Effector memory CD4-positive, alpha-beta T cell (primary cell): Measurements from ENCODE around the gene C11orf24.
"Not testable (repeated sequence)": the region's sequence is repeated elsewhere in the genome, so short reads cannot be mapped to it uniquely, and the experiment has no call there.

Experiments
- DNase-seq, 3 donors: peaks; one replicate each; pipeline ENCODE4 v3.0.0-alpha.2; 2020
- H3K27ac ChIP-seq: 2 replicates; pipeline ENCODE4 v1.7.0; 2013; ENCODE audit warnings: mild to moderate bottlenecking, low read length, moderate library complexity; ENCODE audit not compliant: insufficient read depth, poor library complexity, severe bottlenecking
- H3K27me3 ChIP-seq: replicated peaks from 2 replicates; pipeline ENCODE4 v1.7.0; 2013; ENCODE audit warnings: mild to moderate bottlenecking, low read length; ENCODE audit not compliant: insufficient read depth, control insufficient read depth, poor library complexity, severe bottlenecking
- H3K36me3 ChIP-seq: 2 replicates; pipeline ENCODE4 v1.7.0; 2013; ENCODE audit warnings: mild to moderate bottlenecking, low read length, moderate library complexity; ENCODE audit not compliant: control insufficient read depth, insufficient read depth
- H3K4me1 ChIP-seq: 2 replicates; pipeline ENCODE4 v1.7.0; 2013; ENCODE audit warnings: low read length, mild to moderate bottlenecking; ENCODE audit not compliant: control insufficient read depth, insufficient read depth, poor library complexity, severe bottlenecking
- H3K4me3 ChIP-seq: 2 replicates; pipeline ENCODE4 v1.7.0; 2013; ENCODE audit warnings: low read length, low read depth, mild to moderate bottlenecking; ENCODE audit not compliant: insufficient read depth, poor library complexity, severe bottlenecking
- H3K9me3 ChIP-seq: 2 replicates; pipeline ENCODE4 v1.7.0; 2013; ENCODE audit warnings: mild to moderate bottlenecking, low read length, moderate library complexity; ENCODE audit not compliant: control insufficient read depth

The C11orf24 gene

GRCh38 chr11:68255526-68255925 lies 16.2 kb downstream of the C11orf24 start:
- peaks cover 3% of the 10 kb centered on the region for H3K4me1 ChIP-seq
- no peaks in the 10 kb centered on the region for H3K27me3 ChIP-seq
- DNase-seq, result no peak
- no peaks in the 10 kb centered on the region for H3K9me3 ChIP-seq
- H3K36me3 ChIP-seq, result no peaks in the 10 kb centered on the region
- H3K4me3 ChIP-seq, result no peak overlapping the region
- no peak overlapping the region for H3K27ac ChIP-seq

- no peaks in the 10 kb centered on the region for H3K27me3 ChIP-seq
- no peak overlapping the region for H3K4me3 ChIP-seq
- H3K27ac ChIP-seq, result no peak overlapping the region
- no peaks in the 10 kb centered on the region for H3K36me3 ChIP-seq
- H3K4me1 ChIP-seq, result peaks cover 3% of the 10 kb centered on the region
- no peaks in the 10 kb centered on the region for H3K9me3 ChIP-seq
- no peak for DNase-seq
Measured at GRCh38 chr11:68254421-68254820, 17.4 kb downstream of the C11orf24 start.

GRCh38 chr11:68251765-68252164 lies 20.0 kb downstream of the C11orf24 start:
- Histone ChIP-seq H3K27me3 (no peaks in the 10 kb centered on the region), H3K4me1 (no peaks in the 10 kb centered on the region), H3K9me3 (no peaks in the 10 kb centered on the region), H3K27ac (no peak overlapping the region), H3K36me3 (no peaks in the 10 kb centered on the region), H3K4me3 (no peak overlapping the region)
- no peak for DNase-seq

- not testable (repeated sequence) for H3K4me1 ChIP-seq, H3K27me3 ChIP-seq, H3K36me3 ChIP-seq, DNase-seq, H3K27ac ChIP-seq, H3K9me3 ChIP-seq, H3K4me3 ChIP-seq
Measured at GRCh38 chr11:68244912-68245311, 26.9 kb downstream of the C11orf24 start.

GRCh38 chr11:68243847-68244246 lies 27.9 kb downstream of the C11orf24 start:
- H3K4me3 ChIP-seq, H3K4me1 ChIP-seq, H3K36me3 ChIP-seq, H3K27ac ChIP-seq, H3K9me3 ChIP-seq, H3K27me3 ChIP-seq, DNase-seq: not testable (repeated sequence)

- DNase-seq, result no peak
- Histone ChIP-seq H3K27ac (no peak overlapping the region), H3K4me1 (no peaks in the 10 kb centered on the region), H3K4me3 (no peak overlapping the region), H3K27me3 (no peaks in the 10 kb centered on the region), H3K9me3 (no peaks in the 10 kb centered on the region), H3K36me3 (no peaks in the 10 kb centered on the region)
Measured at GRCh38 chr11:68242616-68243015, 29.2 kb downstream of the C11orf24 start.

GRCh38 chr11:68231621-68232020 lies 40.2 kb downstream of the C11orf24 start:
- H3K9me3 ChIP-seq, result no peaks in the 10 kb centered on the region
- H3K27ac ChIP-seq, result no peak overlapping the region
- no peaks in the 10 kb centered on the region for H3K36me3 ChIP-seq
- DNase-seq, result no peak
- no peak overlapping the region for H3K4me3 ChIP-seq
- no peaks in the 10 kb centered on the region for H3K27me3 ChIP-seq
- no peaks in the 10 kb centered on the region for H3K4me1 ChIP-seq

GRCh38 chr11:68229601-68230000 lies 42.2 kb downstream of the C11orf24 start:
- Histone ChIP-seq H3K36me3 (no peaks in the 10 kb centered on the region), H3K4me1 (no peaks in the 10 kb centered on the region), H3K4me3 (no peak overlapping the region), H3K27ac (no peak overlapping the region), H3K9me3 (no peaks in the 10 kb centered on the region), H3K27me3 (no peaks in the 10 kb centered on the region)
- DNase-seq, result no peak

- H3K4me1 ChIP-seq, result no peaks in the 10 kb centered on the region
- H3K27ac ChIP-seq, result no peak overlapping the region
- no peak for DNase-seq
- H3K36me3 ChIP-seq, result no peaks in the 10 kb centered on the region
- no peaks in the 10 kb centered on the region for H3K27me3 ChIP-seq
- no peak overlapping the region for H3K4me3 ChIP-seq
- no peaks in the 10 kb centered on the region for H3K9me3 ChIP-seq
Measured at GRCh38 chr11:68226421-68226820, 45.4 kb downstream of the C11orf24 start.

GRCh38 chr11:68224606-68225005 lies 47.2 kb downstream of the C11orf24 start:
- no peak overlapping the region for H3K4me3 ChIP-seq
- H3K27me3 ChIP-seq, result no peaks in the 10 kb centered on the region
- DNase-seq, result no peak
- H3K4me1 ChIP-seq, result no peaks in the 10 kb centered on the region
- no peaks in the 10 kb centered on the region for H3K36me3 ChIP-seq
- H3K27ac ChIP-seq, result no peak overlapping the region
- no peaks in the 10 kb centered on the region for H3K9me3 ChIP-seq

GRCh38 chr11:68223275-68223674 lies 48.5 kb downstream of the C11orf24 start:
- DNase-seq, result no peak
- H3K27me3 ChIP-seq, result no peaks in the 10 kb centered on the region
- H3K4me3 ChIP-seq, result no peak overlapping the region
- no peaks in the 10 kb centered on the region for H3K4me1 ChIP-seq
- H3K36me3 ChIP-seq, result no peaks in the 10 kb centered on the region
- no peak overlapping the region for H3K27ac ChIP-seq
- no peaks in the 10 kb centered on the region for H3K9me3 ChIP-seq
